Ishikawa (cell line): ENCODE results near the gene PRKCE.

Experiments
- CEBPB ChIP-seq: IDR thresholded peaks from 2 replicates; pipeline ENCODE4 v1.6.1; 2012
- CREB1 ChIP-seq: IDR thresholded peaks from 2 replicates; pipeline ENCODE4 v1.6.1; 2012; ENCODE audit warnings: low read depth
- EP300 ChIP-seq: IDR thresholded peaks from 2 replicates; pipeline ENCODE4 v1.6.1; 2012; ENCODE audit warnings: borderline replicate concordance
- FOXM1 ChIP-seq: IDR thresholded peaks from 2 replicates; pipeline ENCODE4 v1.6.1; 2012; ENCODE audit warnings: low read depth, borderline replicate concordance
- MAX ChIP-seq: IDR thresholded peaks from 2 replicates; pipeline ENCODE4 v1.6.1; 2012
- NFIC ChIP-seq: IDR thresholded peaks from 2 replicates; pipeline ENCODE4 v1.6.1; 2012
- REST ChIP-seq: IDR thresholded peaks from 2 replicates; pipeline ENCODE4 v1.6.1; 2012; ENCODE audit warnings: low read depth, mild to moderate bottlenecking
- TAF1 ChIP-seq: IDR thresholded peaks from 2 replicates; pipeline ENCODE4 v1.6.1; 2012; ENCODE audit warnings: low read depth, mild to moderate bottlenecking
- TCF12 ChIP-seq: IDR thresholded peaks from 2 replicates; pipeline ENCODE4 v1.6.1; 2012; ENCODE audit warnings: low read depth
- USF1 ChIP-seq: IDR thresholded peaks from 2 replicates; pipeline ENCODE4 v1.6.1; 2012
- YY1 ChIP-seq: IDR thresholded peaks from 2 replicates; pipeline ENCODE4 v1.6.1; 2012; ENCODE audit warnings: low read depth
- ZBTB7A ChIP-seq: IDR thresholded peaks from 2 replicates; pipeline ENCODE4 v1.6.1; 2012; ENCODE audit warnings: low read depth

GRCh38 chr2:45876611-45877010 is 225.1 kb downstream of the PRKCE start:
- TF ChIP-seq TAF1 = no peak
- TF ChIP-seq CEBPB = no peak
- no peak for TF ChIP-seq YY1
- no peak for TF ChIP-seq REST
- no peak for TF ChIP-seq NFIC
- TF ChIP-seq TCF12 = no peak
- TF ChIP-seq EP300 = no peak
- TF ChIP-seq CREB1 = no peak
- no peak for TF ChIP-seq MAX
- no peak for TF ChIP-seq ZBTB7A
- TF ChIP-seq USF1 = no peak
- TF ChIP-seq FOXM1 = no peak
